PFSK-1 (cell line): ENCODE measurements around the gene SELENOF.

Experiments used
- FOXP2 ChIP-seq: optimal IDR thresholded peaks from 2 replicates; pipeline ENCODE3; 2011; ENCODE audit warnings: borderline replicate concordance, control low read depth, inconsistent platforms; ENCODE audit not compliant: insufficient read depth; ENCODE audit errors: extremely low read length, extremely low read depth
- POLR2AphosphoS5 ChIP-seq: IDR thresholded peaks from 2 replicates; pipeline ENCODE4 v1.6.1; 2012; ENCODE audit warnings: low read depth, mild to moderate bottlenecking, control low read depth, low read length, moderate library complexity
- REST ChIP-seq, 2 experiments: IDR thresholded peaks; 2 replicates each; pipeline versions ENCODE4 v1.6.1 to v1.8.0; 2011 to 2012; ENCODE audit warnings: low read depth in 2 of 2, low read length in 2 of 2, control low read depth in 1 of 2, inconsistent platforms in 1 of 2, mild to moderate bottlenecking in 1 of 2, moderate library complexity in 1 of 2; ENCODE audit not compliant: insufficient read depth in 1 of 2
- SIN3A ChIP-seq: IDR thresholded peaks from 2 replicates; pipeline ENCODE4 v1.6.1; 2012; ENCODE audit warnings: mild to moderate bottlenecking, low read length, moderate library complexity, borderline replicate concordance; ENCODE audit not compliant: insufficient read depth
- TAF1 ChIP-seq: IDR thresholded peaks from 2 replicates; pipeline ENCODE4 v1.6.1; 2012; ENCODE audit warnings: low read length, control low read depth, borderline replicate concordance; ENCODE audit not compliant: insufficient read depth

Gene SELENOF

DNA sequence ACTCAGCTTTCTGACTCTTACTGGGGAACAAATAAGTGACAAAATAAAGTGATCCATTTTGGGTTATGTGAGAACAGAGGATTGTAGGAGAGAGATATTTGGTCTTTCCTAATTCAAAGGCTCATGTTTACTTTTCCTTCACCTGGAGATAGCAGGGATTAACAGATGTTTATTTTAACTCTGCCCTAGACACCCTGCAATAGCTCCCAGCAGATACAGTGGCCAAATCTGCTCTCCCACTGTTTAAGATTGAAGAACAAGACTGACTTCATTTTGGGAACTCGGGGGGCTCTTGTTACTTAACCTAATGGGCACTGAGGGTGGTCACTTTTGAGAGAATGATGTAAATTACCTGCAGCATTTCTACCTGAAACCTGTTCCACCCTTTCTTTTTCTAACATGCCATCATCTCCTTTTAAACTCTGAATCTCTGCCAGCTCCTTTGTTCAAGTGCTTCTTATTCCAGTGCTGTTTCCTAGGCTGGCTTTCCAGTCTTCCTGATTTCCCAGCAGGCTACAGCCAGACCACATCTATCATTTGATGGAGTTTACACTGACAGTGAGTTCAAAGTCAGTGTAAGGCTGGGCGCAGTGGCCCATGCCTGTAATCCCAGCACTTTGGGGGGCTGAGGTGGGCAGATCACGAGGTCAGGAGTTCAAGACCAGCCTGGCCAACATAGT, 90.0 kb downstream of the SELENOF start:
- TF ChIP-seq FOXP2 (no peak), POLR2AphosphoS5 (no peak), REST (IDR thresholded peaks at IDR 0.05; ENCODE audit: insufficient read depth in 1 of 2, low read depth in 2 of 2, low read length in 2 of 2) (no peak), TAF1 (no peak)

- TF ChIP-seq POLR2AphosphoS5 (no peak), FOXP2 (no peak), REST (IDR thresholded peaks at IDR 0.05; ENCODE audit: insufficient read depth in 1 of 2, low read depth in 2 of 2, low read length in 2 of 2) (no peak), SIN3A (no peak), TAF1 (no peak)
Measured at GRCh38 chr1:86823386-86823785, 90.5 kb downstream of the SELENOF start.

GRCh38 chr1:86822459-86822858, 91.5 kb downstream of the SELENOF start:
- TF ChIP-seq SIN3A (no peak), FOXP2 (no peak), REST (IDR thresholded peaks at IDR 0.05; ENCODE audit: insufficient read depth in 1 of 2, low read depth in 2 of 2, low read length in 2 of 2) (no peak), POLR2AphosphoS5 (no peak), TAF1 (no peak)

- TF ChIP-seq REST (IDR thresholded peaks at IDR 0.05; ENCODE audit: insufficient read depth in 1 of 2, low read depth in 2 of 2, low read length in 2 of 2) (no peak), POLR2AphosphoS5 (no peak), TAF1 (no peak), FOXP2 (no peak), SIN3A (no peak)
Measured at GRCh38 chr1:86821956-86822355, 92.0 kb downstream of the SELENOF start.
